C4-2B (cell line): Measurements from ENCODE around the gene ARHGAP22.

Source experiments
- CTCF ChIP-seq: fragments of 450-650 bp; conservative IDR thresholded peaks from 2 replicates; pipeline ENCODE4 v1.5.1; 2017; ENCODE audit warnings: mild to moderate bottlenecking
- ZFX ChIP-seq: fragments of 450-650 bp; IDR thresholded peaks from 2 replicates; pipeline ENCODE4 v1.6.1; 2017

- no peak for TF ChIP-seq CTCF
- no peak for TF ChIP-seq ZFX
Measured at GRCh38 chr10:48492201-48492600, 112.7 kb downstream of the ARHGAP22 start.
